T-helper 1 cell treated with Interleukin-12 subunit alpha and Interleukin-12 subunit beta and Interleukin-4 antibody, amounts not matched to agents 30 μg/mL and 1 μg/mL, for 36 hours (primary cell): ENCODE results near the gene UVSSA.
"Not testable (repeated sequence)": the region's sequence is repeated elsewhere in the genome, so short reads cannot be mapped to it uniquely, and the experiment has no call there.

Experiments used
- H3K27ac Mint-ChIP-seq: one replicate; pipeline ENCODE4 v1.8.0; 2021; ENCODE audit warnings: mild to moderate bottlenecking, mixed read lengths
- H3K27me3 Mint-ChIP-seq: one replicate; pipeline ENCODE4 v1.8.0; 2021; ENCODE audit warnings: low read depth, mixed read lengths
- H3K36me3 Mint-ChIP-seq: one replicate; pipeline ENCODE4 v1.8.0; 2021; ENCODE audit warnings: low read depth, mixed read lengths
- H3K4me1 Mint-ChIP-seq: one replicate; pipeline ENCODE4 v1.8.0; 2021; ENCODE audit warnings: low read depth, mixed read lengths
- H3K4me3 Mint-ChIP-seq: one replicate; pipeline ENCODE4 v1.8.0; 2021; ENCODE audit warnings: mild to moderate bottlenecking, moderate library complexity, mixed read lengths
- H3K9me3 Mint-ChIP-seq: one replicate; pipeline ENCODE4 v1.8.0; 2021; ENCODE audit warnings: mixed read lengths

Gene UVSSA

DNA sequence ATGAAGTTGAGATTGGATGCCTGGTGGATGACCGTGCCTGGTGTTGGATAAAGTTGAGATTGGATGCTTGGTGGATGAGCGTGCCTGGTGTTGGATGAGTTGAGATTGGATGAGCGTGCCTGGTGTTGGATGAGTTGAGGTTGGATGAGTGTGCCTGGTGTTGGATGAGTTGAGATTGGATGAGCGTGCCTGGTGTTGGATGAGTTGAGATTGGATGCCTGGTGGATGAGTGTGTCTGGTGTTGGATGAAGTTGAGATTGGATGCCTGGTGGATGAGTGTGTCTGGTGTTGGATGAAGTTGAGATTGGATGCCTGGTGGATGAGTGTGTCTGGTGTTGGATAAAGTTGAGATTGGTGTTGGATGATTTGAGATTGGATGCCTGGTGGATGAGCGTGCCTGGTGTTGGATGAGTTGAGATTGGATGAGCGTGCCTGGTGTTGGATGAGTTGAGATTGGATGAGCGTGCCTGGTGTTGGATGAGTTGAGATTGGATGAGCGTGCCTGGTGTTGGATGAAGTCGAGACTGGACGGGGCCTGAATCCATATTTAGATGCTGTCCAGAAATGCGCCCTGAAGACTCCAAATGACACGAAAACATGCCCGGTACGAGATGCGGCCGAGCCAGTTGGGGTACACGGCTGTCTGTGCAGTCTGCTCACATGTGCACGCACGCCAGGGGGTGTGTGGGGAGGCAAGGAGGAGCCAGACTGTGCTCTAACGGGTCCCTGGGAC lies 22.4 kb upstream of the UVSSA start:
- H3K4me3 Mint-ChIP-seq, H3K4me1 Mint-ChIP-seq, H3K27ac Mint-ChIP-seq, H3K9me3 Mint-ChIP-seq, H3K27me3 Mint-ChIP-seq: not testable (repeated sequence)
- H3K36me3 Mint-ChIP-seq = peaks cover 15% of the 10 kb centered on the region

DNA sequence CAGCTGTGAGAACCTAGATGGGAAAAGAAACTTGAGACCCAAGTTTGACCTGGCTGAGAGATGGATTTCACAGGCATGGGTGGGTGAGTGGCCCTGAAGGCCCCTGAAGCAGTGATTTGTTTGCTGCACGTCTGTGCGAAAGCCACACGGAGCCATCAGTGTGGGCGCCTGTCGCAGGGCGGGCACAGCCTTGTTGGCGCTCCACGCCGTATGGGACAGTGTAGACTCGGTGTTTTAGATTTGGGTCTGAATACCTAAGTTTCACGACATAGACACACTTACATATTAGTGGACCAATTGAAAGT lies 21.9 kb upstream of the UVSSA start:
- Mint-ChIP-seq H3K36me3 (peaks cover 16% of the 10 kb centered on the region), H3K9me3 (no peaks in the 10 kb centered on the region), H3K4me1 (peaks cover 5% of the 10 kb centered on the region), H3K27ac (no peak overlapping the region), H3K27me3 (no peaks in the 10 kb centered on the region), H3K4me3 (no peak overlapping the region)

DNA sequence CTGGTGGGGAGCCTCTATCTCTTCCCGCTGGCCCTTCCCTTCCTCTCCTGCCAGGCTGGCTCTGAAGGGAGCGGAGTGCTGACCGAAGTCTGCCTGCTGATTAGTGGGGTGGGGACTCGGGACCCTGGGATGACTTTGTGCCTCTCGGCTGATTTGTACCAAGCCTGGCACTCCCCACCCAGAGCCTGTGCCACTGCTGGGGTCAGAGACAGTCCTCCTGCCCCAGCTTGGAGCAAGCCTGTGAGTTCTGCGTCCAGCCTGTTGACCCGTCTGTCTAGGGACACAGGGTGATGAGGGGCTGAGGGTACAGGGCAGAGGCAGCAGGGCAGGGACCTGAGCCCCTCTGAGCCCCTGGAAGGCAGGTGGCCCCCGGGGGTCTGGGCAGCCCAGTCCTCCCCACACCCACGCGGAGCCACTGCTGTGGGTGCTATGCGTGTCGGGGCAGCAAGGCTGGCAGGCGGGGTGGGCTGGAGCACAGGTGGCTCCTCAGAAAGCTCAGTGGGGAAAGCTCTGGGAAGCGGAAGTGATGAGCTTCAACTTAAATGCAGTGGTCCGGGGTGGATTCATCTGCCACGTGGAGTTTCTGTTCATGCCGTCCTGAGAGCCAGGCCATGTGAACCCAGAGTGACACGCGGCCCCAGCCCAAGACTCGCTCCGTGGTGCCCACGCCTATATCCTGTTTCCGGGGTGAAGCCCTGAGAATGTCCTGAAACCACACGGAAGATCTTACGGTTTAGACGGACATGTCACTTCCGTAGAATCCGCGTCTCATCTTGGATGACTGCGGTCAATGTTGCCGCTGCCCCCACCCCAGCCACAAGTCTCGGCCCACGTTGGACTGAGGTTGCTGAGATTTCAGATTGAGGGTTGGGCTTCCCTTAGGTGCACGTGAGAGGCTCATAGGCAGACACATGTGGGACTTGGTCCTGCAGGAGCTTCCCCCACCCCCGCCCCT lies 21.1 kb upstream of the UVSSA start:
- no peak overlapping the region for H3K4me3 Mint-ChIP-seq
- H3K27ac Mint-ChIP-seq = no peak overlapping the region
- peaks cover 17% of the 10 kb centered on the region for H3K36me3 Mint-ChIP-seq
- no peaks in the 10 kb centered on the region for H3K9me3 Mint-ChIP-seq
- H3K4me1 Mint-ChIP-seq = peaks cover 13% of the 10 kb centered on the region
- no peaks in the 10 kb centered on the region for H3K27me3 Mint-ChIP-seq

GRCh38 chr4:1326751-1327525 lies 20.1 kb upstream of the UVSSA start:
- no peaks in the 10 kb centered on the region for H3K9me3 Mint-ChIP-seq
- no peak overlapping the region for H3K27ac Mint-ChIP-seq
- H3K36me3 Mint-ChIP-seq = peaks cover 15% of the 10 kb centered on the region

DNA sequence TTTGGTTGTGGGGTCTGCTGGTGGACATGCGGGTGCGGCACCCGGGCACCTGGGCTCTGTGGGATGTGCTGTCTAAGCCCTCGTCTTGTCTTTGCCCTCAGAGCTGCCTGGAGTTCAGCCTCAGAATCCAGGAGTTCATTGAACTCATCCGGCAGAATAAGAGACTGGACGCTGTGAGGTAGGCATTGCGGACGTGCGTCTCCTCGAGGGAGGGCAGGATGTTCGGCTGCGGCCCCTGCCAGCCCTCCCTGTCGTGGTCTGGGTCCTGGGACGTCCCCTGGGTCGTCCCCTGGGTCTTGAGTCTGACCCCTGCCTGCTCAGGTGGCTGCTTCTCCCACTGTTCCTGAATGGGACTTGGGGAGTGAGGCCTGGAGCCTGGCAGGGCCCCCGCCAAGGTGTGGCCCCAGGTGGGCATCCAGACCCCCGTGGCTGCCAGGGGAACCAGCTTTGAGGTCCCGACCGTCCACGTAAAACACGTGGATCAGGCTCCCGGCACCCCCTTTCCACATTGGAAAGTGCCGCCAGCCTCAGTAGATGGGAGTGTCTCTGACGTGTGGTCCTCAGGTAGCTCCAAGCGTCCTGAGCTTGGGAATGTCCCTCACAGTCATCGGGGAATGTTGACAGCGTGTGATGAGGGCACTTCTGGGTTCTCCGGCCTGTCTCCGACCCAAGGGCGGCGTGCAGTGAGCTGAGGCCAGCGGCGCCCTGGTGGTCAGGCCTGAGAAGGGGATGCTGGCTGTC lies 19.3 kb upstream of the UVSSA start:
- H3K4me3 Mint-ChIP-seq = no peak overlapping the region

More at GRCh38 chr4:1326751-1327525, 20.1 kb upstream of the UVSSA start:
- H3K4me3 Mint-ChIP-seq = no peak overlapping the region
- no peaks in the 10 kb centered on the region for H3K27me3 Mint-ChIP-seq
- H3K4me1 Mint-ChIP-seq = peaks cover 16% of the 10 kb centered on the region

GRCh38 chr4:1328267-1329155 lies 18.5 kb upstream of the UVSSA start:
- Mint-ChIP-seq H3K27ac (no peak overlapping the region), H3K36me3 (peaks cover 12% of the 10 kb centered on the region), H3K4me3 (no peak overlapping the region)

More for the DNA sequence above, 19.3 kb upstream of the UVSSA start:
- Mint-ChIP-seq H3K4me1 (peaks cover 17% of the 10 kb centered on the region), H3K27ac (no peak overlapping the region), H3K27me3 (no peaks in the 10 kb centered on the region), H3K9me3 (no peaks in the 10 kb centered on the region), H3K36me3 (peaks cover 12% of the 10 kb centered on the region)

DNA sequence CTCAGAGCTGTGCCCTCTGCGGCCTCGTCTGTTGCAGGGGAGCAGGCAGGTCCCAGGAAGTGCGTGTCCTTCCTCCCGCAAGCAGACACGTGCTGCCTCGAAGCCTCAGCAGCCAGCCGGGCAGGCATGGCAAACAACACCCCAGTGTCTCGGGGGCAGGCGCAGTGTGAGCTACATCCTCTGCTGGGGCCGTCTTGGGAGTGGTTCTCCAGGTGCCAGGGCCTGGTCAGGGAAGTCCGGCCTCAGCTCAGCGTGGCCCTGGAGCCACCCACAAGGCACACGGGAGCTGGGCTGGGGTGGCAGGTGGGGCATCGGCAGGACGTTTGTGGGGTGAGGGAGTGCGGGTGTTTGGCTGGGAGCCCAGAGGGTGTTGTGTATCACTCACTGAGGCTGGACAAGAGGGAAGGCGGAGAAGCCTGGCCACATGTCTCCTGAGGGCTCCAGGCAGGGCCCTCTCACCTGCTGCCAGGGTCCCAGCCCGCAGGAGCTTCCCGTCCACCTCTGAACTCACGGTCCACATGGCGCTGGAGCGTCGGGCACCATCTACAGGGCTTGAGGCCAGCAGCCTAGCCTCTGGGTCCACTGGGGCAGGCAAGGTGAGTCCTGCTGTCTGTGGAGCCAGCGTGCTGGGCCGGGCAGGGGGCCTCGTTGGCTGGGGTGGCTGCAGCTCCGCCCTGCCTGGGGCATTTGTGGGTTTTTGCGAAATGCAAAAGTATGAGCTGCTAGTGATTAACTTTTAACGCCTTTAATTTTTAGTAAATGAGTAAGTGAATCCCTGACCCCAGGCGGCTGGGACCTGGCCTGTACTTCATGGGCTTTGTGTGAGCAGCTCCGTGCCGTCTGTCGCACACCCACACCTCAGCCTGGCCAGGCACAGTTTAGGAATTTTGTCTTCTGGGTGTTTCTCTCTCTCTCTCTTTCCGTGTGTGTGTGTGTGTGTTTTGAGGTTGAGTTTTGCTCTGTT lies 17.3 kb upstream of the UVSSA start:
- Mint-ChIP-seq H3K9me3 (no peaks in the 10 kb centered on the region), H3K36me3 (peaks cover 18% of the 10 kb centered on the region), H3K27ac (peak overlapping the region; percentile 57), H3K4me1 (peaks cover 17% of the 10 kb centered on the region), H3K4me3 (no peak overlapping the region), H3K27me3 (no peaks in the 10 kb centered on the region)

More at GRCh38 chr4:1328267-1329155, 18.5 kb upstream of the UVSSA start:
- peaks cover 17% of the 10 kb centered on the region for H3K4me1 Mint-ChIP-seq
- no peaks in the 10 kb centered on the region for H3K27me3 Mint-ChIP-seq
- H3K9me3 Mint-ChIP-seq = no peaks in the 10 kb centered on the region

DNA sequence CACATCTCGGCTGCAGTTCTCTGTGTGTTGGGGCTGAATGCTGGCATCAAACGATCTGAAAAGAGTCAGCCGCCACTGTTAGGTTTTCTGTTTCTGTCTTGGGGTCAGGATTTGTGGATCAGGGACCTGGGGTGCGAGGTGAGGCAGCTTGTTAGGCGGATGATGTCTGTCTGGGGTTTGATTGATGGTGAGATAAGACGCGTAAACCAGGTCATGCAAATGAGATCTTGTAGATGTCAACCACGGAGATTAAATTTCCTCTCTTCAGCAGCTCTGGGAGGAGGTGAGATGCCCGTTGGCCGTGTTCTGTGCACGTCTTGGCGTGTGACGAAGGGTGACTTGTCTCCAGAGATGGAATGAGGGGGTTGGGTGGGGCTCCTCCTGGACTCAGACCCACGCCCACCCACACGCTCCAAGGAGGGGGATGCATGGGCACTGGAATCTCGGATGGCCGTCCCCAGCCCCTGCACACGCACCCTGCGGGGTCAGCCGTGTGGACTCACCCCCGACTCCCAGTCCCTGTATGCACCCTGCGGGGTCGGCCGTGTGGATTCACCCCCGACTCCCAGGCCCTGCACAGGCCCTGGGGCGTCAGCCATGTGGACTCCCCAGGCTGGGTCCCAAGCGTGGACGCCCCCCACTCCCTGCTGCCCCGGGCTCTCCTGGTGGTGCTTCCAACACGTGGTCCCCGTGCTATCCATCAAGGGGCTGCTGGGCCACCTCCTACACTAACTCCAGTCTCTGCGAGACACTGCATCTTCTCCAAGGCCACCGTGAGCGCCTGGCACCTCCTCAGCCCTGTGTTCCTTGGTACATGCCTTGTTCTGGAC lies 16.0 kb upstream of the UVSSA start:
- peak overlapping the region; percentile 81 for H3K27ac Mint-ChIP-seq
- peak overlapping the region; percentile 56 for H3K4me3 Mint-ChIP-seq
- no peaks in the 10 kb centered on the region for H3K9me3 Mint-ChIP-seq

DNA sequence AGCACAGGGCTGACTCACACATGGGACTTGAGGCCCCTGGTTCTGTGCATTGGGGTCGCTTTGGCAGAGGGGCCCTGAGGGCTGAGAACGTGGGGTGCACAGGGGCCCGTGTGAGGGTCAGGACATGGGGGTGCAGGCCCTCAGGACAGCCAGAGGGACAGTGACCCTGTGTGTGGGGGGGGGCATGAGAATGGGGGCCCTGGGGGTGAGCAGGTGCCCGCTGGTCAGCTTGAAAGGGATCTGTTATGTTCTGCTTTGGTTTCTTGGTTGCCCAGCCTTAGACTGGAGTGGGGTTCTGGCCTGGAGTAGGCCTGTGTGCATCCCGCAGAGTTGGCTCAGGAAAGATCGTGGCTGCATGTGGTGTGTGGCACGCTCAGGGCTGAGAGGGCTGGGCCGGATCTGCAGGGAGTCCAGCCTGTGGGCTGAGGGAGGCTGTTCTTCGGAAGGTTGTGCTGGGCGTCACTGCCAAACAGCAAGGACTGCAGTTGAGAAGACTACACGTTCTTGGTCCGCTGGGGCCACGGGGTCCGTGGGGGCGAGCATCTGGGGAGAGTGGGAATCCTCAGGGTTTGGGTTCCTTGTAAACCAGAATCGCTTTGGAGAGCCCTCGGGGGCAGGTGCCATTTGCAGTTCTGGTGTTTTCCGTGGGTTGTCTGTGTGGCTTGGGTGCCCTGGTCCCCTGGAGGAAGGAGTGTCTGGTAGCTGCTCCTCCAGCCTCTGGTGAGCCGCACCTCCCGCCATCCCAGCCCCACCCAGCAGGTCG lies 15.2 kb upstream of the UVSSA start:
- Mint-ChIP-seq H3K27me3 (no peaks in the 10 kb centered on the region), H3K4me3 (no peak overlapping the region), H3K4me1 (peaks cover 26% of the 10 kb centered on the region), H3K36me3 (peaks cover 31% of the 10 kb centered on the region), H3K27ac (peak overlapping the region; percentile 32), H3K9me3 (peaks cover 5% of the 10 kb centered on the region)

More for the DNA sequence above, 16.0 kb upstream of the UVSSA start:
- H3K4me1 Mint-ChIP-seq = peaks cover 22% of the 10 kb centered on the region
- no peaks in the 10 kb centered on the region for H3K27me3 Mint-ChIP-seq
- peaks cover 24% of the 10 kb centered on the region for H3K36me3 Mint-ChIP-seq

- H3K9me3 Mint-ChIP-seq = peaks cover 5% of the 10 kb centered on the region
- H3K36me3 Mint-ChIP-seq = peaks cover 40% of the 10 kb centered on the region
- no peak overlapping the region for H3K4me3 Mint-ChIP-seq
- peaks cover 35% of the 10 kb centered on the region for H3K4me1 Mint-ChIP-seq
- no peaks in the 10 kb centered on the region for H3K27me3 Mint-ChIP-seq
- H3K27ac Mint-ChIP-seq = no peak overlapping the region
Observed at GRCh38 chr4:1332686-1333085, 14.3 kb upstream of the UVSSA start.

DNA sequence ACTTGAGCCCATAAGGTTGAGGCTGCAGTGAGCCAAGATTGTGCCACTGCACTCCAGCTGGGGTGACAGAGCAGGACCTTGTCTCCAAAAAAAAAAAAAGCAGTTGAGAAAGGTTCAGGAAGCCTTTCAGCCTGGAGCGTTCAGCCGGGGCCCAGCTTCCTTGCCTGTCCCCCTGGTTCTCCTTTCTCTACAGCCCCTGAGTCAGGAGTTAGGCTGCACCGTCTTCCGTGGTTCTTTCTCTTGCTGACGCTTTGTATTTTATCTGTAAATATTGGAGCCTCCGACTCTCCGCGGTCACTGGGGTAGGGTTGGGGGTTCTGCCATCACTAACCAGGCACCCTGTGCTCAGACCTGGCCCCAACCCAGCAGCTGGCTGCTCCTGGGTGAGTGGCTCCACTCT lies 13.8 kb upstream of the UVSSA start:
- H3K9me3 Mint-ChIP-seq = peaks cover 5% of the 10 kb centered on the region
- peaks cover 37% of the 10 kb centered on the region for H3K4me1 Mint-ChIP-seq
- no peaks in the 10 kb centered on the region for H3K27me3 Mint-ChIP-seq
- H3K27ac Mint-ChIP-seq = no peak overlapping the region
- no peak overlapping the region for H3K4me3 Mint-ChIP-seq
- peaks cover 42% of the 10 kb centered on the region for H3K36me3 Mint-ChIP-seq
